IMR-90 (cell line): ENCODE measurements around the gene EHMT1. TPM values are rescaled to one million over a fixed set of nuclear protein-coding genes. Genes with fewer than 3 reads are reported as not detected.

Experiments used
- ATAC-seq: fragments of 200-7000 bp; cut with Tn5 transposase; 2 replicates; pipeline ENCODE4 v1.9.1; 2020; ENCODE audit warnings: low read depth, mild to moderate bottlenecking, moderate library complexity
- BruUV-seq: library from RNA; stranded (reverse); fragments of 400-500 nt; replicated peaks from 2 replicates; lab custom pipeline; 2021; lab: Mats Ljungman, UMichigan
- CTCF ChIA-PET: fragments of 300-600 bp; formaldehyde crosslinking; extraction: SDS; loops from one replicate; lab custom pipeline; 2021; ENCODE audit warnings: antibody characterized with exemption; lab: Yijun Ruan, JAX
- POLR2A ChIA-PET: fragments of 300-600 bp; sonication (Branson Sonifier 250); formaldehyde crosslinking; loops from one replicate; lab custom pipeline; 2022; ENCODE audit warnings: antibody characterized with exemption; ENCODE audit not compliant: unreplicated experiment; lab: Charles Lee
- DNase-seq: peaks from one replicate; pipeline ENCODE4 v3.0.0; 2013
- H2AFZ ChIP-seq: replicated peaks from 2 replicates; pipeline ENCODE3; 2013; ENCODE audit warnings: low read length, mild to moderate bottlenecking; ENCODE audit not compliant: poor library complexity
- H2AK5ac ChIP-seq: 2 replicates; pipeline ENCODE4 v1.6.1; 2013; ENCODE audit warnings: low read depth, low read length, inconsistent platforms
- H2AK9ac ChIP-seq: replicated peaks from 2 replicates; pipeline ENCODE3; 2013; ENCODE audit warnings: mild to moderate bottlenecking, low read depth, low read length, moderate library complexity; ENCODE audit not compliant: poor library complexity
- H2BK120ac ChIP-seq: 2 replicates; pipeline ENCODE4 v1.6.1; 2013; ENCODE audit warnings: low read depth, low read length, inconsistent platforms
- H2BK15ac ChIP-seq: 3 replicates; pipeline ENCODE4 v1.6.1; 2013; ENCODE audit warnings: low read depth, low read length, inconsistent platforms
- H2BK20ac ChIP-seq: 2 replicates; pipeline ENCODE4 v1.6.1; 2013; ENCODE audit warnings: low read depth, mild to moderate bottlenecking, inconsistent platforms, low read length, moderate library complexity
- H2BK5ac ChIP-seq: 2 replicates; pipeline ENCODE4 v1.6.1; 2013; ENCODE audit warnings: mild to moderate bottlenecking, low read depth, low read length, inconsistent platforms; ENCODE audit not compliant: poor library complexity, severe bottlenecking
- H3K14ac ChIP-seq: replicated peaks from 2 replicates; pipeline ENCODE4 v1.6.1; 2013; ENCODE audit warnings: low read depth, low read length, inconsistent platforms
- H3K18ac ChIP-seq: 2 replicates; pipeline ENCODE4 v1.6.1; 2013; ENCODE audit warnings: low read depth, low read length, control low read depth
- H3K23ac ChIP-seq: 2 replicates; pipeline ENCODE4 v1.6.1; 2013; ENCODE audit warnings: low read depth, low read length, inconsistent platforms
- H3K27ac ChIP-seq: 2 replicates; pipeline ENCODE4 v1.5.1; 2013; ENCODE audit warnings: mild to moderate bottlenecking, control low read depth, low read length; ENCODE audit not compliant: insufficient read depth
- H3K27me3 ChIP-seq: 2 replicates; pipeline ENCODE4 v1.6.1; 2013; ENCODE audit warnings: low read length; ENCODE audit not compliant: control insufficient read depth, insufficient read depth
- H3K36me3 ChIP-seq: 2 replicates; pipeline ENCODE4 v1.6.1; 2013; ENCODE audit warnings: low read length, mixed read lengths; ENCODE audit not compliant: control insufficient read depth, insufficient read depth
- H3K4ac ChIP-seq: 2 replicates; pipeline ENCODE4 v1.6.1; 2013; ENCODE audit warnings: low read depth, low read length, inconsistent platforms
- H3K4me1 ChIP-seq: 2 replicates; pipeline ENCODE4 v1.6.1; 2013; ENCODE audit warnings: low read length, mixed read lengths; ENCODE audit not compliant: control insufficient read depth, insufficient read depth
- H3K4me2 ChIP-seq: 2 replicates; pipeline ENCODE4 v1.6.1; 2013; ENCODE audit warnings: low read depth, mild to moderate bottlenecking, control low read depth, low read length, moderate library complexity
- H3K4me3 ChIP-seq: 2 replicates; pipeline ENCODE4 v1.5.1; 2013; ENCODE audit warnings: low read depth, mild to moderate bottlenecking, control low read depth, low read length, moderate library complexity; ENCODE audit not compliant: insufficient read depth
- H3K56ac ChIP-seq: 2 replicates; pipeline ENCODE4 v1.6.1; 2013; ENCODE audit warnings: low read length, inconsistent platforms; ENCODE audit not compliant: insufficient read depth; ENCODE audit errors: extremely low read depth
- H3K79me1 ChIP-seq, 2 experiments: 2 replicates each; pipeline ENCODE4 v1.6.1; 2013; ENCODE audit warnings: low read length in 2 of 2, inconsistent platforms in 1 of 2, low read depth in 1 of 2
- H3K9ac ChIP-seq: 2 replicates; pipeline ENCODE4 v1.6.1; 2013; ENCODE audit warnings: low read depth, low read length, control low read depth
- H3K9me1 ChIP-seq: 2 replicates; pipeline ENCODE4 v1.6.1; 2013; ENCODE audit warnings: low read length, inconsistent platforms; ENCODE audit not compliant: insufficient read depth
- H3K9me3 ChIP-seq: 2 replicates; pipeline ENCODE4 v1.6.1; 2013; ENCODE audit warnings: low read length; ENCODE audit not compliant: control insufficient read depth, insufficient read depth
- H4K20me1 ChIP-seq: 2 replicates; pipeline ENCODE4 v1.6.1; 2013; ENCODE audit warnings: low read length, inconsistent platforms; ENCODE audit not compliant: insufficient read depth
- H4K5ac ChIP-seq: 2 replicates; pipeline ENCODE4 v1.6.1; 2013; ENCODE audit warnings: mild to moderate bottlenecking, low read depth, low read length, control low read depth
- H4K8ac ChIP-seq, 2 experiments: 2 replicates each; pipeline ENCODE4 v1.6.1; 2013; ENCODE audit warnings: low read depth in 2 of 2, low read length in 2 of 2, control low read depth in 1 of 2, inconsistent platforms in 1 of 2
- H4K91ac ChIP-seq: 2 replicates; pipeline ENCODE4 v1.6.1; 2013; ENCODE audit warnings: low read depth, low read length, inconsistent platforms; ENCODE audit not compliant: insufficient read depth
- MAFK ChIP-seq: IDR thresholded peaks from 2 replicates; pipeline ENCODE4 v1.6.1; 2012; ENCODE audit warnings: low read depth, low read length, improper control_type of control experiment
- WGBS, 2 experiments: methylation state at CpG; one replicate each; pipeline versions ENCODE4 v1.1.5 to v1.1.7; 2013; ENCODE audit warnings: missing lambda C conversion rate in 2 of 2; ENCODE audit not compliant: insufficient read length in 1 of 2; ENCODE audit errors: extremely low coverage in 2 of 2; 5-methylcytosine and 5-hydroxymethylcytosine counted together
- dilution Hi-C: fragments of 300-500 bp; cut with HindIII; formaldehyde crosslinking; loops from one replicate; pipeline ENCODE4 v1.14.3; 2018; ENCODE audit warnings: low sequenced_read_pairs; ENCODE audit not compliant: unreplicated experiment
- in situ Hi-C: fragments of 300-500 bp; cut with MboI; formaldehyde crosslinking; loops from 3 replicates; pipeline ENCODE4 v1.14.3; 2019; ENCODE audit warnings: low sequenced_read_pairs, inconsistent platforms, mixed read lengths
- intact Hi-C: fragments of 100-400 bp; cut with micrococcal nuclease; formaldehyde crosslinking; loops from 2 replicates; pipeline ENCODE4 v1.10.0; 2022
- polyA plus RNA-seq, 3 experiments: library from polyadenylated mRNA; depleted of rRNA; stranded (reverse); fragments of >200 nt; gene quantifications; 2 replicates each; pipeline ENCODE4 v1.2.3, GENCODE V29; 2012; ENCODE audit warnings: low replicate concordance in 1 of 3
- total RNA-seq: library from RNA; depleted of rRNA; stranded (reverse); fragments of >200 nt; gene quantifications from 2 replicates; pipeline ENCODE4 v1.2.3, GENCODE V29; 2012
- TF ChIP-seq, protein P1 (sequence below): conservative IDR thresholded peaks from 2 replicates; pipeline ENCODE4 v1.5.1; 2012; ENCODE audit warnings: mild to moderate bottlenecking, low read depth, low read length, improper control_type of control experiment

EHMT1 gene
- total and polyA plus RNA-seq, 2 of the 4 experiments (the other 2 are of a cell fraction): 32.8 to 35.1 TPM

- no peak overlapping the region for H2BK20ac ChIP-seq
- H4K20me1 ChIP-seq: no peaks in the 10 kb centered on the region
- BruUV-seq: no TSS peak
- ChIA-PET POLR2A (no interaction called here), CTCF (interaction anchor here (0.7 kb wide), 1 partner anchor 14 kb away, joined by 6 read pairs; no protein-coding TSS in a partner anchor)
- no peak overlapping the region for H4K5ac ChIP-seq
- H3K4me3 ChIP-seq: no peak overlapping the region
- H3K9me1 ChIP-seq: no peaks in the 10 kb centered on the region
- no peak overlapping the region for H3K27ac ChIP-seq
- no peaks in the 10 kb centered on the region for H3K79me1 ChIP-seq
- no peak overlapping the region for H4K8ac ChIP-seq
- H3K56ac ChIP-seq: no peak overlapping the region
- no peak overlapping the region for H2BK5ac ChIP-seq
- dilution Hi-C loops: no loop called here
- DNase-seq (no peak), ATAC-seq (no peak)
- peaks cover 14% of the 10 kb centered on the region for H3K9me3 ChIP-seq
- TF ChIP-seq, protein P1, sequence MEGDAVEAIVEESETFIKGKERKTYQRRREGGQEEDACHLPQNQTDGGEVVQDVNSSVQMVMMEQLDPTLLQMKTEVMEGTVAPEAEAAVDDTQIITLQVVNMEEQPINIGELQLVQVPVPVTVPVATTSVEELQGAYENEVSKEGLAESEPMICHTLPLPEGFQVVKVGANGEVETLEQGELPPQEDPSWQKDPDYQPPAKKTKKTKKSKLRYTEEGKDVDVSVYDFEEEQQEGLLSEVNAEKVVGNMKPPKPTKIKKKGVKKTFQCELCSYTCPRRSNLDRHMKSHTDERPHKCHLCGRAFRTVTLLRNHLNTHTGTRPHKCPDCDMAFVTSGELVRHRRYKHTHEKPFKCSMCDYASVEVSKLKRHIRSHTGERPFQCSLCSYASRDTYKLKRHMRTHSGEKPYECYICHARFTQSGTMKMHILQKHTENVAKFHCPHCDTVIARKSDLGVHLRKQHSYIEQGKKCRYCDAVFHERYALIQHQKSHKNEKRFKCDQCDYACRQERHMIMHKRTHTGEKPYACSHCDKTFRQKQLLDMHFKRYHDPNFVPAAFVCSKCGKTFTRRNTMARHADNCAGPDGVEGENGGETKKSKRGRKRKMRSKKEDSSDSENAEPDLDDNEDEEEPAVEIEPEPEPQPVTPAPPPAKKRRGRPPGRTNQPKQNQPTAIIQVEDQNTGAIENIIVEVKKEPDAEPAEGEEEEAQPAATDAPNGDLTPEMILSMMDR: no peak
- TF ChIP-seq MAFK: no peak
- no peak overlapping the region for H2BK15ac ChIP-seq
- no CpG with 5 or more reads among the region's 1 CpG for WGBS, 2 experiments
- no peak overlapping the region for H3K14ac ChIP-seq
- no peak overlapping the region for H2BK120ac ChIP-seq
- H2AFZ ChIP-seq: no peak overlapping the region
- no peak overlapping the region for H3K9ac ChIP-seq
- no peak overlapping the region for H3K4ac ChIP-seq
- no peak overlapping the region for H2AK9ac ChIP-seq
- H2AK5ac ChIP-seq: no peak overlapping the region
- no peaks in the 10 kb centered on the region for H3K4me1 ChIP-seq
- H3K27me3 ChIP-seq: no peaks in the 10 kb centered on the region
- H3K23ac ChIP-seq: no peak overlapping the region
- no peak overlapping the region for H3K18ac ChIP-seq
- in situ Hi-C loops: no loop called here
- H3K36me3 ChIP-seq: no peaks in the 10 kb centered on the region
- H4K91ac ChIP-seq: no peak overlapping the region
- intact Hi-C loops: no loop called here
- H3K4me2 ChIP-seq: no peak overlapping the region
These were observed 234.7 kb downstream of the EHMT1 start for GRCh38 chr9:137853392-137853995.
